ENCODE measurements around the gene MASP2. TPM values are rescaled to one million over a fixed set of nuclear protein-coding genes. Genes with fewer than 3 reads are reported as not detected.
"Not testable (repeated sequence)": the region's sequence is repeated elsewhere in the genome, so short reads cannot be mapped to it uniquely, and the experiment has no call there.

The MASP2 gene
- total RNA-seq, 4 donors from 2014 or later = 0.19 TPM; not detected in 3

- DNase-seq = no peak
- WGBS, 2 donors = 62 to 85% methylated on average over 3 of the region's 3 CpGs
- no peak overlapping the region for H3K4me3 ChIP-seq
- no peaks in the 10 kb centered on the region for H3K4me1 ChIP-seq
- intact Hi-C loops (cut with DNase I) = no loop called here
- TF ChIP-seq CTCF (IDR thresholded peaks at IDR 0.05) (no peak), POLR2A (IDR thresholded peaks at IDR 0.05) (no peak)
- H3K36me3 ChIP-seq = no peaks in the 10 kb centered on the region
- H3K27ac ChIP-seq = no peak overlapping the region
- H3K9me3 ChIP-seq = peaks cover 0 to 10% (median 0%) of the 10 kb centered on the region in 3 donors
- no peaks in the 10 kb centered on the region for H3K27me3 ChIP-seq
Observed at GRCh38 chr1:10996100-10996499, 50.9 kb downstream of the MASP2 start.

GRCh38 chr1:10992864-10993263, 54.2 kb downstream of the MASP2 start:
- TF ChIP-seq CTCF (IDR thresholded peaks at IDR 0.05) = no peak
- TF ChIP-seq POLR2A (IDR thresholded peaks at IDR 0.05) = no peak
- no peak overlapping the region for H3K27ac ChIP-seq
- H3K27me3 ChIP-seq = no peaks in the 10 kb centered on the region
- no peaks in the 10 kb centered on the region for H3K9me3 ChIP-seq
- no peak for DNase-seq
- no peaks in the 10 kb centered on the region for H3K36me3 ChIP-seq
- 79 to 81% methylated on average over 4 of the region's 4 CpGs for WGBS, 2 donors
- no peak overlapping the region for H3K4me3 ChIP-seq
- intact Hi-C loops (cut with DNase I) = no loop called here
- no peaks in the 10 kb centered on the region for H3K4me1 ChIP-seq

GRCh38 chr1:10992004-10992403, 55.0 kb downstream of the MASP2 start:
- WGBS, 2 donors = 90 to 97% methylated on average over 2 of the region's 2 CpGs
- H3K4me3 ChIP-seq; H3K4me1 ChIP-seq; H3K9me3 ChIP-seq; H3K36me3 ChIP-seq; H3K27me3 ChIP-seq; DNase-seq; intact Hi-C loops (cut with DNase I); H3K27ac ChIP-seq: not testable (repeated sequence)

GRCh38 chr1:10990828-10991227, 56.2 kb downstream of the MASP2 start:
- no peak for DNase-seq
- TF ChIP-seq CTCF (IDR thresholded peaks at IDR 0.05) = no peak
- no peak for TF ChIP-seq POLR2A (IDR thresholded peaks at IDR 0.05)
- no peaks in the 10 kb centered on the region for H3K27me3 ChIP-seq
- H3K9me3 ChIP-seq = no peaks in the 10 kb centered on the region
- 90% methylated on average over 7 of the region's 7 CpGs for WGBS, 2 donors
- no peak overlapping the region for H3K27ac ChIP-seq
- intact Hi-C loops (cut with DNase I) = no loop called here
- no peaks in the 10 kb centered on the region for H3K4me1 ChIP-seq
- H3K4me3 ChIP-seq = no peak overlapping the region
- no peaks in the 10 kb centered on the region for H3K36me3 ChIP-seq

- H3K27me3 ChIP-seq; H3K4me3 ChIP-seq; intact Hi-C loops (cut with DNase I); H3K4me1 ChIP-seq; H3K27ac ChIP-seq; DNase-seq; H3K9me3 ChIP-seq; H3K36me3 ChIP-seq: not testable (repeated sequence)
- 68 to 86% methylated on average over 3 to 6 of the region's 6 CpGs for WGBS, 2 donors
Observed at GRCh38 chr1:10989920-10990516, 57.0 kb downstream of the MASP2 start.

GRCh38 chr1:10989095-10989494, 57.9 kb downstream of the MASP2 start:
- intact Hi-C loops (cut with DNase I) = no loop called here
- 93% methylated on average over 2 to 3 of the region's 5 CpGs for WGBS, 2 donors

More at GRCh38 chr1:10989095-10989494, 57.9 kb downstream of the MASP2 start:
- Histone ChIP-seq H3K4me1 (no peaks in the 10 kb centered on the region), H3K9me3 (no peaks in the 10 kb centered on the region), H3K36me3 (no peaks in the 10 kb centered on the region), H3K27ac (no peak overlapping the region), H3K27me3 (peaks cover 0 to 3% (median 0%) of the 10 kb centered on the region in 4 donors), H3K4me3 (no peak overlapping the region)
- DNase-seq = no peak
- TF ChIP-seq CTCF (IDR thresholded peaks at IDR 0.05) = no peak

Measured in esophagus squamous epithelium (tissue), 5 donors.